HCT116 (cell line): ENCODE measurements around the gene WNT5B. TPM values are rescaled to one million over a fixed set of nuclear protein-coding genes. Genes with fewer than 3 reads are reported as not detected.

Experiments
- ATAC-seq: fragments of 200-7000 bp; cut with Tn5 transposase; 2 replicates; pipeline ENCODE4 v1.9.1; 2020; ENCODE audit warnings: mild to moderate bottlenecking, moderate library complexity
- BruUV-seq: library from RNA; stranded (reverse); fragments of 400-500 nt; replicated peaks from 2 replicates; lab custom pipeline; 2021; lab: Mats Ljungman, UMichigan
- CTCF ChIA-PET: fragments of 300-600 bp; sonication (Branson Sonifier 250); formaldehyde crosslinking; loops from one replicate; lab custom pipeline; 2021; ENCODE audit warnings: antibody characterized with exemption; lab: Charles Lee
- POLR2A ChIA-PET: fragments of 300-600, 350-600 bp; sonication (Branson Sonifier 250); formaldehyde crosslinking; loops from one replicate; lab custom pipeline; 2021; ENCODE audit warnings: antibody characterized with exemption; lab: Charles Lee
- RAD21 ChIA-PET, 2 experiments: fragments of 300-600 bp; sonication (Branson Sonifier 250); formaldehyde crosslinking; loops; one replicate each; lab custom pipeline; 2023; ENCODE audit warnings: low total read pairs in 2 of 2; ENCODE audit not compliant: uncharacterized antibody in 2 of 2, unreplicated experiment in 2 of 2, low non-redundant PET in 1 of 2; lab: Charles Lee
- DNase-seq: peaks from one replicate; pipeline ENCODE4 v3.0.0-alpha.2; 2010; ENCODE audit warnings: low read depth, low spot score
- H2AFZ ChIP-seq: fragments of 200-600 bp; shearing (Covaris generic), sonication (generic); 2 replicates; pipeline ENCODE4 v1.6.1; 2017; ENCODE audit warnings: low read depth, mixed run types, mixed read lengths, antibody characterized with exemption, low read length; ENCODE audit not compliant: poor library complexity, severe bottlenecking
- H3K27ac ChIP-seq: 2 replicates; pipeline ENCODE4 v1.5.1; 2012; ENCODE audit warnings: low read depth, low read length
- H3K27me3 ChIP-seq: fragments of 200-600 bp; sonication (generic); 2 replicates; pipeline ENCODE4 v1.6.1; 2016; ENCODE audit warnings: mixed run types, low read length, mixed read lengths; ENCODE audit not compliant: insufficient read depth
- H3K36me3 ChIP-seq, 2 experiments: fragments of 200-500 bp in 1 of 2; fragments of 200-600 bp in 1 of 2; sonication (Bioruptor generic) in 1 of 2; sonication (generic) in 1 of 2; 2 replicates each; pipeline versions ENCODE4 v1.5.1 to v1.6.1; 2014 to 2016; ENCODE audit warnings: low read length in 2 of 2, inconsistent platforms in 1 of 2, mixed read lengths in 1 of 2, mixed run types in 1 of 2; ENCODE audit not compliant: insufficient read depth in 2 of 2, control insufficient read depth in 1 of 2
- H3K4me1 ChIP-seq, 2 experiments: fragments of 200-600 bp in 1 of 2; sonication (generic) in 1 of 2; 2 replicates each; pipeline versions ENCODE4 v1.5.1 to v1.6.1; 2012 to 2017; ENCODE audit warnings: low read length in 2 of 2, inconsistent platforms in 1 of 2, mild to moderate bottlenecking in 1 of 2, mixed read lengths in 1 of 2, mixed run types in 1 of 2, moderate library complexity in 1 of 2; ENCODE audit not compliant: insufficient read depth in 2 of 2, control insufficient read depth in 1 of 2
- H3K4me2 ChIP-seq: fragments of 200-600 bp; sonication (generic); 2 replicates; pipeline ENCODE4 v1.6.1; 2017; ENCODE audit warnings: mixed run types, low read length, mixed read lengths
- H3K4me3 ChIP-seq, 2 experiments: fragments of 200-600 bp in 1 of 2; sonication (generic) in 1 of 2; replicated peaks in 1 of 2; 2 replicates each; pipeline ENCODE4 v1.5.1; 2011 to 2016; ENCODE audit warnings: low read length in 2 of 2, control low read depth in 1 of 2, low read depth in 1 of 2, mild to moderate bottlenecking in 1 of 2, mixed read lengths in 1 of 2, mixed run types in 1 of 2
- H3K79me2 ChIP-seq: fragments of 200-600 bp; sonication (generic); 2 replicates; pipeline ENCODE4 v1.6.1; 2017; ENCODE audit warnings: mild to moderate bottlenecking, mixed run types, low read length, moderate library complexity, mixed read lengths; ENCODE audit not compliant: insufficient read depth
- H3K9ac ChIP-seq: fragments of 200-600 bp; sonication (generic); 2 replicates; pipeline ENCODE4 v1.6.1; 2016; ENCODE audit warnings: low read length, mixed read lengths
- H3K9me2 ChIP-seq: fragments of 200-600 bp; sonication (generic), shearing (Covaris generic); 2 replicates; pipeline ENCODE4 v1.6.1; 2017; ENCODE audit warnings: mixed run types, mild to moderate bottlenecking, moderate library complexity; ENCODE audit not compliant: insufficient read depth
- H3K9me3 ChIP-seq, 2 experiments: fragments of 200-500 bp in 1 of 2; fragments of 200-600 bp in 1 of 2; sonication (Bioruptor generic) in 1 of 2; sonication (generic) in 1 of 2; 2 replicates each; pipeline ENCODE4 v1.6.1; 2014 to 2017; ENCODE audit warnings: low read length in 2 of 2, mixed read lengths in 2 of 2, inconsistent platforms in 1 of 2, low read depth in 1 of 2, mild to moderate bottlenecking in 1 of 2, mixed run types in 1 of 2, moderate library complexity in 1 of 2; ENCODE audit not compliant: control insufficient read depth in 1 of 2, insufficient read depth in 1 of 2
- H4K20me1 ChIP-seq: fragments of 200-600 bp; sonication (generic), shearing (Covaris generic); 2 replicates; pipeline ENCODE4 v1.6.1; 2017; ENCODE audit warnings: mixed run types, mild to moderate bottlenecking, moderate library complexity; ENCODE audit not compliant: insufficient read depth
- CBX3 ChIP-seq: IDR thresholded peaks from 2 replicates; pipeline ENCODE4 v1.6.1; 2012; ENCODE audit warnings: low read depth
- CTCF ChIP-seq, 3 experiments: fragments of 200-600 bp in 1 of 3; sonication (generic) in 1 of 3; IDR thresholded peaks in 2 of 3; conservative IDR thresholded peaks in 1 of 3; 2 replicates each; pipeline ENCODE4 v1.5.1; 2012 to 2017; ENCODE audit warnings: low read depth in 2 of 3, low read length in 2 of 3, antibody characterized with exemption in 1 of 3, borderline replicate concordance in 1 of 3, control low read depth in 1 of 3, mild to moderate bottlenecking in 1 of 3, mixed read lengths in 1 of 3, mixed run types in 1 of 3, moderate library complexity in 1 of 3; ENCODE audit not compliant: insufficient read depth in 1 of 3
- EZH2phosphoT487 ChIP-seq: fragments of 200-600 bp; IDR thresholded peaks from 2 replicates; pipeline ENCODE4 v1.6.1; 2018; ENCODE audit warnings: antibody characterized with exemption, borderline replicate concordance
- MAX ChIP-seq: IDR thresholded peaks from 2 replicates; pipeline ENCODE4 v1.6.1; 2012
- RAD21 ChIP-seq: IDR thresholded peaks from 2 replicates; pipeline ENCODE4 v1.6.1; 2012; ENCODE audit warnings: low read depth, mild to moderate bottlenecking
- ZFX ChIP-seq: fragments of 450-650 bp; IDR thresholded peaks from 2 replicates; pipeline ENCODE4 v1.6.1; 2017
- intact Hi-C: fragments of 100-400 bp; cut with micrococcal nuclease; formaldehyde crosslinking; loops from 2 replicates; pipeline ENCODE4 v1.10.0; 2022
- total RNA-seq: library from RNA; stranded (reverse); gene quantifications from one replicate; pipeline ENCODE4 v1.2.1, GENCODE V29; 2021; ENCODE audit not compliant: unreplicated experiment
- TF ChIP-seq, protein P1 (sequence below): IDR thresholded peaks from 2 replicates; pipeline ENCODE4 v1.6.1; 2012; ENCODE audit warnings: low read depth

WNT5B gene
- total RNA-seq, 1 experiment from 2014 or later: 0.52 TPM

GRCh38 chr12:1668833-1669543, 40.0 kb downstream of the WNT5B start:
- ChIA-PET CTCF (no interaction called here), RAD21 (no interaction called here), POLR2A (no interaction called here)
- no peaks in the 10 kb centered on the region for H4K20me1 ChIP-seq
- H3K27ac ChIP-seq: no peak overlapping the region
- H3K4me2 ChIP-seq: no peak overlapping the region
- H3K4me1 ChIP-seq: peaks cover 7 to 19% of the 10 kb centered on the region in 2 experiments
- H3K9ac ChIP-seq: no peak overlapping the region
- no peak for TF ChIP-seq CTCF (IDR thresholded peaks at IDR 0.05 in 2 of 3, conservative IDR thresholded peaks at IDR 0.05 in 1 of 3; ENCODE audit: borderline replicate concordance in 1 of 3, insufficient read depth in 1 of 3, low read depth in 2 of 3, low read length in 2 of 3)
- no peaks in the 10 kb centered on the region for H3K27me3 ChIP-seq
- intact Hi-C loops: no loop called here
- H3K4me3 ChIP-seq: no peak overlapping the region
- no peaks in the 10 kb centered on the region for H3K9me2 ChIP-seq
- no peak for ATAC-seq
- BruUV-seq: no TSS peak
- H3K79me2 ChIP-seq: no peaks in the 10 kb centered on the region
- no peak for DNase-seq
- H3K9me3 ChIP-seq: no peaks in the 10 kb centered on the region
- H2AFZ ChIP-seq: no peak overlapping the region
- no peaks in the 10 kb centered on the region for H3K36me3 ChIP-seq

GRCh38 chr12:1670358-1671268, 41.6 kb downstream of the WNT5B start:
- ChIA-PET RAD21 (no interaction called here), CTCF (no interaction called here), POLR2A (interaction anchor here (1.2 kb wide), 1 partner anchor 9 kb away, joined by 3 read pairs; no protein-coding TSS in a partner anchor)
- DNase-seq: no peak
- Histone ChIP-seq H3K79me2 (no peaks in the 10 kb centered on the region), H3K9ac (no peak overlapping the region), H2AFZ (peak overlapping the region; percentile 85), H3K27ac (no peak overlapping the region), H3K9me3 (no peaks in the 10 kb centered on the region), H3K4me1 (peaks cover 7 to 15% of the 10 kb centered on the region in 2 experiments), H3K9me2 (no peaks in the 10 kb centered on the region), H3K4me2 (peak overlapping the region; percentile 26), H4K20me1 (no peaks in the 10 kb centered on the region), H3K36me3 (no peaks in the 10 kb centered on the region), H3K4me3 (no peak overlapping the region), H3K27me3 (no peaks in the 10 kb centered on the region)
- BruUV-seq: no TSS peak
- ATAC-seq: peak; percentile 63
- intact Hi-C loops: no loop called here
- TF ChIP-seq CBX3 (no peak), CTCF (IDR thresholded peaks at IDR 0.05 in 2 of 3, conservative IDR thresholded peaks at IDR 0.05 in 1 of 3; ENCODE audit: borderline replicate concordance in 1 of 3, insufficient read depth in 1 of 3, low read depth in 2 of 3, low read length in 2 of 3) (no peak), EZH2phosphoT487 (no peak), MAX (no peak), RAD21 (no peak), ZFX (0 out of 2 replicates have a peak, but pooled peaks have one; percentile 17)
- TF ChIP-seq, protein P1, sequence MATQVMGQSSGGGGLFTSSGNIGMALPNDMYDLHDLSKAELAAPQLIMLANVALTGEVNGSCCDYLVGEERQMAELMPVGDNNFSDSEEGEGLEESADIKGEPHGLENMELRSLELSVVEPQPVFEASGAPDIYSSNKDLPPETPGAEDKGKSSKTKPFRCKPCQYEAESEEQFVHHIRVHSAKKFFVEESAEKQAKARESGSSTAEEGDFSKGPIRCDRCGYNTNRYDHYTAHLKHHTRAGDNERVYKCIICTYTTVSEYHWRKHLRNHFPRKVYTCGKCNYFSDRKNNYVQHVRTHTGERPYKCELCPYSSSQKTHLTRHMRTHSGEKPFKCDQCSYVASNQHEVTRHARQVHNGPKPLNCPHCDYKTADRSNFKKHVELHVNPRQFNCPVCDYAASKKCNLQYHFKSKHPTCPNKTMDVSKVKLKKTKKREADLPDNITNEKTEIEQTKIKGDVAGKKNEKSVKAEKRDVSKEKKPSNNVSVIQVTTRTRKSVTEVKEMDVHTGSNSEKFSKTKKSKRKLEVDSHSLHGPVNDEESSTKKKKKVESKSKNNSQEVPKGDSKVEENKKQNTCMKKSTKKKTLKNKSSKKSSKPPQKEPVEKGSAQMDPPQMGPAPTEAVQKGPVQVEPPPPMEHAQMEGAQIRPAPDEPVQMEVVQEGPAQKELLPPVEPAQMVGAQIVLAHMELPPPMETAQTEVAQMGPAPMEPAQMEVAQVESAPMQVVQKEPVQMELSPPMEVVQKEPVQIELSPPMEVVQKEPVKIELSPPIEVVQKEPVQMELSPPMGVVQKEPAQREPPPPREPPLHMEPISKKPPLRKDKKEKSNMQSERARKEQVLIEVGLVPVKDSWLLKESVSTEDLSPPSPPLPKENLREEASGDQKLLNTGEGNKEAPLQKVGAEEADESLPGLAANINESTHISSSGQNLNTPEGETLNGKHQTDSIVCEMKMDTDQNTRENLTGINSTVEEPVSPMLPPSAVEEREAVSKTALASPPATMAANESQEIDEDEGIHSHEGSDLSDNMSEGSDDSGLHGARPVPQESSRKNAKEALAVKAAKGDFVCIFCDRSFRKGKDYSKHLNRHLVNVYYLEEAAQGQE: no peak
